Measurements from ENCODE around the gene DPY19L3.
"Not testable (repeated sequence)": the region's sequence is repeated elsewhere in the genome, so short reads cannot be mapped to it uniquely, and the experiment has no call there.

The DPY19L3 gene, protein sequence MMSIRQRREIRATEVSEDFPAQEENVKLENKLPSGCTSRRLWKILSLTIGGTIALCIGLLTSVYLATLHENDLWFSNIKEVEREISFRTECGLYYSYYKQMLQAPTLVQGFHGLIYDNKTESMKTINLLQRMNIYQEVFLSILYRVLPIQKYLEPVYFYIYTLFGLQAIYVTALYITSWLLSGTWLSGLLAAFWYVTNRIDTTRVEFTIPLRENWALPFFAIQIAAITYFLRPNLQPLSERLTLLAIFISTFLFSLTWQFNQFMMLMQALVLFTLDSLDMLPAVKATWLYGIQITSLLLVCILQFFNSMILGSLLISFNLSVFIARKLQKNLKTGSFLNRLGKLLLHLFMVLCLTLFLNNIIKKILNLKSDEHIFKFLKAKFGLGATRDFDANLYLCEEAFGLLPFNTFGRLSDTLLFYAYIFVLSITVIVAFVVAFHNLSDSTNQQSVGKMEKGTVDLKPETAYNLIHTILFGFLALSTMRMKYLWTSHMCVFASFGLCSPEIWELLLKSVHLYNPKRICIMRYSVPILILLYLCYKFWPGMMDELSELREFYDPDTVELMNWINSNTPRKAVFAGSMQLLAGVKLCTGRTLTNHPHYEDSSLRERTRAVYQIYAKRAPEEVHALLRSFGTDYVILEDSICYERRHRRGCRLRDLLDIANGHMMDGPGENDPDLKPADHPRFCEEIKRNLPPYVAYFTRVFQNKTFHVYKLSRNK

DNA sequence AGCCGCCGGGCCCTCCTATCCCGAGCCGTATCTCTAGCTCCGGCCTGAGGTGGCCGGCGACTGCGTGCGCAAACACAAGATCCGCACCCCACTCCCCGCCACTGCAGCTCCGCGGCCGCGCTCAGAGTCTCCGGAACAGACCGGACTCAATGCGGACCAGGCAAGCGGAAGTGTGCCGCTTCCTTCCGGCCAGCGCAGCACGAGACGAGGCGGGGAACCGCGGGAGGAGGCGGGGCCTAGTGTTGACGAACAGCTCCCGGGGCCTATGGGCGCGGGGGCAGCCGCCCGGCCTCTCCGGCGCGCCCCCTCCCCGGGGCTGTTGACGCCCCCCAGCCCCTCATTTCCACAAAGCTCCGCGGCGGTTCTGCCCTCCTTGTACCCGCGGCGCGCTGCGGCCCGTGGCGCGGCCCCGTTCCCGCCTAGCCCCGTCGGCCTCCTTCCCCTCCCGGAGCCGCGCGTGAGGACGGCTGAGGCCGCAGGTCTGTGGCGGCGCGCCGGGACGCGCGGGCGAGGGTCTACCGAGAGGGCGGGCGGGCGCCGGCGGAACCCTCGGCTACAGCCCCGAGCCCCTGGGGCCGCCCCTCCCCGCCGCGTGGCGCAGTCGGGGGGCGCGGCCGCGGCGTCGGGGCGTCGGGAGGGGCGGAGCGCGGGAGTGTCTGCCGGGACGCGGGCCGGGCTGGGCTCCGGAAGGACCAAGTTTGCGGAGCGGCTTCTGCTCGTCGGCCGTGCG is at the start of gene DPY19L3:
Gene DPY19L3 (plus strand): TSS at position 340 of the 730 bp plus-strand sequence. CDS start 2,484 bp downstream, outside the sequence.
- peak; percentile 86 for DNase-seq (ENCODE audit: low spot score)

DNA sequence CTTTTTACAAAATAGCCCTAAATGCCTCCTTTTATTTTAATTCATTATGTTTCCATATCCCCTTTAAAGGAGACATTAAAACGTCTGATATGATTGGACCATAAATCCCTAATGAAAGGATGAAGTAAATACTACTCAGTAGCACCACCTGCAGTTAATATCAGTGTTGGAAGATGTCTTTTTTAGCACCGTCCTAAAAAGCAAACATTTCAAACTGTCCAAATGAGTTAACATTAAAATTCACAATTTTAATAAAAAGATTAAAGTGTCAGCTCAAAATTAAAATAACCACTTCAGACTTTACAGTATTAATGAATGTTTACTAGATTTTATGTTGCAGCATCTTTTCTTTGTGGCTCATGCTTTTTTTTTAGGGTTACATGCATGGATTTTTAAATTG is 47.9 kb upstream of the DPY19L3 start:
- no peak for DNase-seq (ENCODE audit: low spot score)

DNA sequence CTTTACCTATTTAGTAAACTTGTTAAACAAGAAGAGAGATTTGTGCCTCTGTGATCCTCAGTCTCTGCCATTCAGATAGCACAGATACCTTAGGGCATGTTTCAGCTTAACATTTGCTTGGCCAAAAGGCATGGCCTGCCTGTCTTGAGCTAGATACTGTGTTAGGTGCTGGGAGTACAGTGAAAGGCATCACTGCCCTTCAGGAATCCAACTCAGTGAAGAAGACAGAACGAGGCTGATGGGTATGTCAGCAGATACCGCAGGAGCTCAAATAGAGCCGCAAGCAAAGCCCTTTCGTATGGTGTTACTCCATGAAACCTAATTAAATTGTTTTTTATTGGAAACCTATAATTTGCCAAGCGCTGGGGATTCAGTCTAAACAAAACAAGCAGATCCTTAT is 47.2 kb upstream of the DPY19L3 start:
- DNase-seq (ENCODE audit: low spot score), result no peak

DNA sequence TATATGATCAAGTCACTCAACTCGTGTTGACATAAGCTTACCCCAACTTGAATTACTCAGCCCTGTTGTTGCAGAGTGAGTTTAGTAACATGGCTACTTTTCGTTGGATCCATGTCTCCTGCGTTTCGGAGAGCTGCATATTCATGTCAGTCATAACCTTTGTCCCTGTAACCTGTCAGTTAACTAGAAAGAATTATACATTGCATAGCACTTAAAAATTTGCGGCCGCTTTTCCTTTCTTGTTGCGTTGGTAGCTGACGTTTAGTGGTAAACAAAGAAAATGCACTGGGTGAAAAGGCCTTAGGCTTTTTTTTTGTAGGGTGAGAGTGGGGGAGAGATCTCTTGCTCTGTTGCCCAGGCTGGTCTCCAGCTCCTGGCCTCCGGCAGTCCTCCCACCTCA is 46.0 kb upstream of the DPY19L3 start:
- DNase-seq (ENCODE audit: low spot score), result no peak

DNA sequence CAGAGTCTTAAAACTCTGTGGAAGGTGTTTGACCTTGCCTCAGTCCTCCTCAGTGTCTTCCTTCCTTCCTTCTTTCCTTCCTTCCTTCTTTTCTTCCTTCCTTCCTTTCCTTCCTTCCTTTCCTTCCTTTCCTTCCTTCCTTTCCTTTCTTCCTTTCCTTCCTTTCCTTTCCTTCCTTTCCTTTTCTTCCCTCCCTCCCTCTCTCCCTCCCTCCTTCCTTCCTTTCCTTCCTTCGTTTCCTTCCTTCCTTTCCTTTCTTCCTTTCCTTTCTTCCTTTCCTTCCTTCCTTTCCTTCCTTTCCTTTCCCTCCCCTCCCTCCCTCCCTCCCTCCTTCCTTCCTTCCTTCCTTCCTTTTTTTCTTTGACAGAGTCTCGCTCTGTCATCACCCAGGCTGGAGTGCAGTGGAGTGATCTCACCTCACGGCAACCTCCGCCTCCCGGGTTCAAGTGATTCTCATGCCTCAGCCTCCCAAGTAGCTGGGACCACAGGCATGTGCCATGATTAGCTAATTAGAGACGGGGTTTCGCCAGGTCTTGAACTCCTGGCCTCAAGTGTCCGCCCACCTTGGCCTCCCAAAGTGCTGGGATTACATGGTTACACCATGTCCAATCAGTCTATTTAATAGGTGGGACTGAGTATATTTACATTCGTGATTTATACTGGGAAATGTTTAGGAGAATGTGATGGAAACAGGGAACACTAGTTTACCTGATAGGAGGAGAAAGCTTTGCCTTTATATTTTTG is 43.8 kb upstream of the DPY19L3 start:
- DNase-seq (ENCODE audit: low spot score), result no peak

DNA sequence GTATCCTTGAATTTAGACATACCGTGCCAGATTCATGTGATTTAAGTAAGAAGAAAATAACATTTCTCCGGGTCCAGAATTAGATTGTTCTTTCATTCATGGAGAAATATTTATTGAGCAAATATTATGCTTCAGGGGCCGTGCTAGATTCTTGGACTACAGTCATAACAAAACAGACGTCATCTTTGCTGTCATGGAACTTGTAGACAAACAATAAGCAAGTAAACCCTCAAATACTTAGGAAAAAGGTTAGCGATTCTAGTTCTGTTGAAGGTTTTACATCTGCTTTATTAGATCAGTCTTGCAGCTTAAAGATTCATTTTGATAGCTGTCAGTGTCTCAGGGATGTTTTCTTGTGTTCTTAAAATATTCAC is 43.3 kb upstream of the DPY19L3 start:
- no peak for DNase-seq (ENCODE audit: low spot score)

DNA sequence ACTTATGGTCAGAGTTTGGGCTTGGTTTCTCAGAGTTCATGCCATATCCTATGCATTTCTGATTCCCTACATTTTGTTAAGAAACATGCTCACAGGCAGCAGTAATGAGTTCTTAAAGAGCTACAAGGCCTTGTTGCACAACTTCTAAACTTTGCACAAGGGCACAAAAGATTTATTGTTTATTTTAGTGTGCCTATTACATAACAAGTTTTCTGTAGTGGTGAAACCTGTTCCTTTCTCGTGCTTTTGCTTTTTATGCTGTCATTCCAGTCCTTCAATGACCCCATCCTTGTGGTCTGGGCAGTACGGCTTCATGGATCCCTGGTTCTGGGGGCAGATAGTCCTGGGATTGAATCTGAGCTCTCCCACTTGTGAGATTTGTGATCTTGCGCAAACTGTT is 42.4 kb upstream of the DPY19L3 start:
- DNase-seq (ENCODE audit: low spot score), result no peak

DNA sequence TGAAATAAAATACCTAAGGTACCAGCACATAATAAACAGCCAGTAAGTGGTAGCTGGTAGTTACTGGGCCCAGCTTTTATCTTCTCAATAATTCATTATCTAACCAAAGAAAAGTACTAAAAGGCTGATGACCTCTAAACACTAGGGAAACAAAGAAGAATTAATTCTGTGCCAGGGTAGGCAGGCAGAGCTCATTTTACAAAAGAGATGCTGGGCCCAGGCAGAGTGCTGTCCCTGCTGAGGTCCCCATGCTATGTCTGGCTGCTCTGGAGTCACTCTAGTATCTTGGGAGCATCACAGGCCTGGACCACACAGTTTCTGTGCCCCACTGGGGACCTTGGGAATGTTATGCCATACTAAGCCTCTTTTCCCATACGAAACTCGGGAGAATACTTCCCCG is 41.9 kb upstream of the DPY19L3 start:
- no peak for DNase-seq (ENCODE audit: low spot score)

DNA sequence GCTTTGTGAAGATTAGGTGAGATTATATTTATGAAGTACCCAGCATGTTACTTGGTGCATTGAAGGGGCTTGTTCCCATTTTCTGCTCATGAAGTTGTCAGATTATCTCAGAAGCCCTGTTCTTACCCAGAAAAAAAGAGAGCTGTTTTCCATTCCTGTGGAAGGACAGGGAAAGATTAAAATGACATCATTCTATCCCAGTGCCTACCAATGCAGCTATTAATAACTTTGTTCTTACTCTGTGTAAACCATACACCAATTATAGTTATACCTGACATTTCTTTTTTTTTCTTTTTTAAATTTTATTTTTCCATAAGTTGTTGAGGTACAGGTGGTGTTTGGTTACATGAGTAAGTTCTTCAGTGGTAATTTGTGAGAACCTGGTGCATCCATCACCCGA is 41.5 kb upstream of the DPY19L3 start:
- DNase-seq (ENCODE audit: low spot score), result no peak

DNA sequence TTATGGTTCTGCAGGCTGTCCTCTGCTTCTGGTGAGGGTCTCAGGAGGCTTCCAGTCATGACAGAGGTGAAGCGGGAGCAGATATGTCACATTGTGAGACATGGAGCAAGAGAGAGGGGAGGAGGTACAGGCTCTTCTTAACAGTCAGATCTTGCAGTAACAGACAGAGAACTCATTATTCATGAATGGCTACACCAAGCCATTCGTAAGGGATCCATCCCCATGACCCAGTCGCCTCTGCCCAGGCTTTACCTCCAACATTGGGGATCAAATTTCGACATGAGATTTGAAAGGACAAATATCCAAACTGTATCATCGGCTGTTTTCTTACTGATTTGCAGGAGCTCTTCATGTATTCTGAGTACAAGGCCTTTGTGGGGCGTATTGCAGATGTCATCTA is 38.5 kb upstream of the DPY19L3 start:
- no peak for DNase-seq (ENCODE audit: low spot score)

DNA sequence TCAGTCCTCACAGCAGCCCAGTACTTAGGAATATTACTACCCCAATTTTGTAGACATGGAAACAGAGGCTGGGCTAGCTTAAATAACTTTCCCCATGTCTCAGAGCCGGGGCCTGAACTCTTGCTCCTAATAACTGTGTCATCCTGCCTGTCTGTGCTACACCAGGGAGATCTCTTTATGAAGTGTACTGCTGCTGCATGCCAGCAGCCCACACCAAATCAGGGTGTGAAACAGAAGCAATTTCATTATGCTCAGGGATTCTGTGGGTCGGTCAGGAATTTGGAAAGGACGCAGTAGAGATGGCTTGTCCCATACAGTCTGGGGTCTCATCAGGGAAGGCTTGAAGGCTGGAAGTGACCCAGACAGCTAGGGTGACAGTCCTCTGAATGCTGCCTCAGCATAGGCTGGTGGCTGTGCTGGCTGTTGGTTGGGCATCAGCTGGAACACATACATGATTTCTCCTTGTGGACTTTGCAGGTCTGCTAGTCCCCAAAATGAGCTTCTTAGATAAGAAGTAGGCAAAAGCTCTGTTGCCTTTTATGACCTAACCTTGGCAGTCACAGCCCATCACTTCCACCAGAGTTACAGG is 37.5 kb upstream of the DPY19L3 start:
- DNase-seq (ENCODE audit: low spot score), result no peak

DNA sequence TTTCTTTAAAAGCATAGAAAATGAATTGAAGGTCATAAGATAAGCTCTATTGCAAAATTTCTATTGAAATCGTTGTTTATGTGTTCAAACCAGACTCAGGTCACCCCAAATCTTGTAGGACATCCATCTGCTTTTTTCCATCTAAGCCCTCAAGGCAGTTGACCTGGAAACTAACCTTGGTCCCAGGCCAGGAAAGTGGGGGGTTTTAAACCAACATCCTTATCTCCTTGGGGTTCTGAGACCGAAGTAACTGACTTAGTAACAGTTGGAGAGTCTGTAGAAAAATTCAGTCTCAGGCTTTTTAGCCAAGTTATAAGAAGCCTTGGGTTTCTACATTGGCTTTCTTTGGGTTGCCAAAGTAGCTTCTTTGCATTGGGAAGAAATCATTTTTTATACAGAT is 36.8 kb upstream of the DPY19L3 start:
- DNase-seq (ENCODE audit: low spot score), result no peak

DNA sequence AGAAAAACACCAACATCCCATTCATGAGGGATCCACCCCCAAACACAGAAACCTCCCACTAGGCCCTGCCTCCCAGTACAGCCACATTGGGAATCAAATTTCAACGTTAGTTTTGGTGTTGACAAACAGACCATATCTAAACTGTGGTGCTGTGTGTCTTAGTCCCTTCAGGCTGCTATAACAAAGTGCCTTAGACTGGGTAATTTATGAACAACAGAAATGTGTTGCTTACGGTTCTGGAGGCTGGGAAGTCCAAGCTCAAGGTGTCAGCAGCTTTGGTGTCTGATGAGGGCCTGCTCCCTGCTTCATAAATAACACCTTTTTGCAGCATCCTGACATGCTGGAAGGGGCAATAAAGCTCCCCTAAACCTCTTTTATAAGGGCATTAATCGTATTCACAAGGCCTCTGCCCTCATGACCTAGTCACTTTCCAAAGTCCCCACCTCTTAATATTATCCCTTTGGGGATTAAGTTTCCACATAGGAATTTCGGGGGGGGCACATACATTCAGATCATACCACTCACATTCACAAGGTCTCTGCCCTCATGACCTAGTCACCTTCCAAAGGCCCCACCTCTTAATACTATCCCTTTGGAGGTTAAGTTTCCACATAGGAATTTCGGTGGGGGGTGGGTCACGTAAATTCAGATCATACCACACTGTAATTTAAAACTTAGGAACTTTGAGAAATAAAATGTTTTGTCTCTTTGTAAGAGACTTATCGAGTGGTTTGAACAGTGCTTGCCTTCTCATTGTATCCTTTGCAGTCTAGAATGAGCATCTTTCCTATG is 32.6 kb upstream of the DPY19L3 start:
- no peak for DNase-seq (ENCODE audit: low spot score)

DNA sequence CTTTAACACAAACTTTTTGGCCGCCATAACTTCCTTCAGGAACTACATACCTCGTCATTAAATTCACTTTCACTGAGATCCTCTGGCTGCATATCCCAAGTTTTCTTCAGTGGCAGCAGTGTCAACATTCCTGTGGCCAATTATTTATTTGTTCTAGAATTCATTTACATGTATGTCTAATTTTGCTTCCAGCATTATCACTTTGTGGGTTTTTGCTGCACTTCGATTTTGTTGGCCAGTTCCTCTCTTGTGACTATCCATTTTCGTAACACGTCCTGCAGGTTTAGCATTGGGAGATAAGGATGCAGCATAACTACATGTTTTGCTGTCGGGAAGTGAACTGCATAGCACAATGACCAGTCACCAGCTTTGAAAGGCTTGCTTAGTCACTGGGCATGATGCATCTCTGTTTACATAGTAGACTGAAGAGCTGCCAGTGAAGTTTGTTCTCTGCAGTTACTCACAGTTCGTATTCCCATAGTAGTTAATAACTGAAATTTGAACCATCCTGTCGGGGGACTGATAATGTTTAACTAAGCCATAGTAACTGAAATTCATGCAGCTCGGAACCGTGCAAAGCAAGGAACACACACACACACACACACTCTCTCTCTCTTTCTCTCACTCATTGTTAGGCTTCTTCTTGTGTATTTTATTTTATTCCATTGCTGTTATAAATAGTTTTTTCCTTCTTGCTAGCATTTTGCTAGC is 31.8 kb upstream of the DPY19L3 start:
- DNase-seq (ENCODE audit: low spot score), result no peak

DNA sequence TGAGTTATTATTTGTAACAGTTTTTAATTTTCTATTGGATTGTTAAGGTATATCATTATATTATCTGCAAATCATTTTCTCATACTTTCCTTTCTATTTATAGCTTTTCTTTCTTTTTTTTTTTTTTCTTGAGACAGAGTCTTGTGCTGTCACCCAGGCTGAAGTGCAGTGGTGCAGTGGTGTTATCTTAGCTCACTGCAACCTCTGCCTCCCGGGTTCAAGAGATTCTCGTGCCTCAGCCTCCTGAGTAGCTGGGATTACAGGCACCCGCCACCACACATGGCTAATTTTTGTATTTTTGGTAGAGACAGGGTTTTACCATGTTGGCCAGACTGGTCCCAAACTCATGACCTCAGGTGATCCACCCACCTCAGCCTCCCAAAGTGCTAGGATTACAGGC is 31.2 kb upstream of the DPY19L3 start:
- not testable (repeated sequence) for DNase-seq (ENCODE audit: low spot score)

DNA sequence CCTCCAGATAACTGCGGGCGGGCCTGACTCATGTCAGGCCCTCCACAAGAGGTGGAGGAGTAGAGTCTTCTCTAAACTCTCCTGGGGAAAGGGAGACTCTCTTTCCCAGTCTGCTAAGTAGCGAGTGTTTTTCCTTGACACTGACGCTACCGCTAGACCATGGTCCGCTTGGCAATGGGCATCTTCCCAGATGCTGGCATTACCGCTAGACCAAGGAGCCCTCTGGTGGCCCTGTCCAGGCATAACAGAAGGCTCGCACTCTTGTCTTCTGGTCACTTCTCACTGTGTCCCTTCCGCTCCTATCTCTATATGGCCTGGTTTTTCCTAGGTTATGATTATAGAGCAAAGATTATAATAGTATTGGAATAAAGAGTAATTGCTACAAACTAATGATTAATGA is 28.5 kb upstream of the DPY19L3 start:
- DNase-seq (ENCODE audit: low spot score), result not testable (repeated sequence)

DNA sequence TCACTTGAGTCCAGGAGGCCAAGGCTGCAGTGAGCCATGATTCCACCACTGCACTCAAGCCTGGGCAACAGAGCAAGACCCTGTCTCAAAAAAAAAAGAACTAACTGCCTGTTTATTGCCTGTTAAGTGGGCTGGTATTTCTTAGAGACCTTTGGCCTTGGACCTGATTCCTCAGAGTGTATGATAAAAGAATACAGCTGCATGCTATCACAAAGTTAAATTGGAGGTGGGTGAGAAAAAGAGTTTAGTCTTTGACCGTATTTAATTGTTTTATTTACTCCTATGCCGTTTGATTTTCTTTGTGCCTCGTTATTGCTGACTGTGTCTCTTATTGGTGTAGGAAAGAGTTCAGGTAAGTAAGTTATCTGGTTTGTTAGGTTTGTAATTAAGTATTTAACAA is 25.3 kb upstream of the DPY19L3 start:
- no peak for DNase-seq (ENCODE audit: low spot score)

DNA sequence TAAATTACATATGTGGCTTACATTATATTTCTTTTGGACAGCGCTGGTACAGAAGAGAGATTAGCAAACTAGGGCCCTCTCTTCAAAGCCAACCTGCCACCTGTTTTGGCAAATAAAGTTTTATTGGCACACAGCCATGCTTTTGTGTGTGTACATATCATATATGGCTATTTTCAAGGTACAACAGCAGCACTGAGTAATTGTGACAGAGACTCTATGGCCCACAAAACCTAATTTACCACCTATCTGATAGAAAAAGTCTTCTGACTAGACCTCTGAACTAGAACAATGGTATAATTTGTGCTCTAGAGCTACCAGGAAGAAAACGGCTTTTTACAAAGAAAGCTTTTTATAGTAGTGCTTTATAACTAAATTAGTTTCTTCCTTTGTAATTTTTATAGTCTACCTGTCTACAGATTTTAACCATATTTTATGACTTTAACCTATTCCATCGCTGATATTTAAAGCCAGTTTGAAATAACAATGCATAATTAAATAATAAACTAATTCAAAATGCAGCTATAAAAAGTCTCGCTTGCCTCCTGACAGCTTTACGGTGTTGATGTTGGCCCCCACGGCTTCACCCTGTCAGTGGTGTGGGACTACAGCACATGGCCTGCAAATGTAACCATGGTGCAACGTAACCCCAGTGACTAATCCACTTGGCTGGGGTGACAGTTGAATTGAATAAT is 17.7 kb upstream of the DPY19L3 start:
- no peak for DNase-seq (ENCODE audit: low spot score)

DNA sequence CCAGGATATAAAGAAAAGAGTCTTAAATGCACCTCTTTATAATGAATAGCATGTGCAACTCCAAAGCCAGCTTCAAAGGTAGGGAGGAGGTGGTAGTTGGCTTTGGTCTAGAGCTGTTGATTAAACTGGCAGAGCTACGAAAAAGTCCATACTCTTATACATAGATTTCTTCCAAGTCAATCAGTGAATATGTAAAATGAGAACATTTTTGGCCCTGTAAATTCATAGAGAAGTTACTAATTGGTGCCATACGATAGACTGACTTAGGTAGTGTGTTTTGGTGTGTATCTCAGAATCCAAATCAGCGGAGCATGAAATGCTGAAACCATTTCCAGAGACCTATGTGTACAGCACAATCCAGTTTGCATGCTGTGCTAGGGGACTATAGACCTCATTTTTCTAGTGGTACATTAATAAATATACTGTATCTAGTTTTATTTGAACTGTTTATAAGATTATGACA is 17.1 kb upstream of the DPY19L3 start:
- no peak for DNase-seq (ENCODE audit: low spot score)

DNA sequence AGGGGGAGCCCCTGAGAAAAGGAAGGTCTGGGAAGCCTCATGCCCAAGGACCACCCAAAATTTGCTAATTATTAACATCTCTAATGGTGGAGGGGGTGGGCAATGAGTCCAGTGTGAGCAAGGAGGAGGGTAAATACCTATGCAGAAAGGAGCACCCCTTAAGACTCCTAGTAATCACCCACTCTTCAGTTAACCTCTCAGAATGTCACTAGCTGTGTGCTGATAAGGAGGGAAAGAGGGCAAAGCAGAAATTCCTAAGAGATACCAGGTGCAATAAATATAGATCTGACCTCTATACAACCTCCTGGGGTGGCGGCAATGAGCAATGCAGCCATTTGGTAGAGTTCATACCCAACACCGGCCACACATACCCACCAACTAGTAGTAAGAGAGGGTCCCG is 12.7 kb upstream of the DPY19L3 start:
- no peak for DNase-seq (ENCODE audit: low spot score)

All from CD4-positive, alpha-beta T cell treated with Interleukin-15 for 4 hours (primary cell).